WERI-Rb-1 (cell line): ENCODE data around the gene HSF2.

Experiments used
- DNase-seq: peaks from one replicate; pipeline ENCODE4 v3.0.0-alpha.2; 2020
- H3K27ac ChIP-seq: fragments of 250-450 bp; sonication (Bioruptor Pico); 2 replicates; pipeline ENCODE4 v1.5.1; 2020; ENCODE audit warnings: mild to moderate bottlenecking, moderate library complexity
- H3K27me3 ChIP-seq: fragments of 250-450 bp; sonication (Bioruptor Pico); 2 replicates; pipeline ENCODE4 v1.5.1; 2021; ENCODE audit warnings: mild to moderate bottlenecking, low read depth, moderate library complexity; ENCODE audit not compliant: insufficient read depth, severe bottlenecking
- H3K36me3 ChIP-seq: fragments of 250-450 bp; sonication (Bioruptor Pico); 2 replicates; pipeline ENCODE4 v1.5.1; 2020; ENCODE audit warnings: mild to moderate bottlenecking, moderate library complexity
- H3K4me3 ChIP-seq: 2 replicates; pipeline ENCODE4 v1.5.1; 2011; ENCODE audit warnings: low read depth, mild to moderate bottlenecking, control low read depth, low read length
- H3K9me3 ChIP-seq: fragments of 250-450 bp; sonication (Bioruptor Pico); 2 replicates; pipeline ENCODE4 v1.5.1; 2021; ENCODE audit warnings: mild to moderate bottlenecking, moderate library complexity; ENCODE audit not compliant: severe bottlenecking
- TF ChIP-seq, protein P1 (sequence below): IDR thresholded peaks from 2 replicates; pipeline ENCODE4 v1.5.1; 2011; ENCODE audit warnings: low read depth, mild to moderate bottlenecking, control low read depth, inconsistent platforms, low read length

Gene HSF2

DNA sequence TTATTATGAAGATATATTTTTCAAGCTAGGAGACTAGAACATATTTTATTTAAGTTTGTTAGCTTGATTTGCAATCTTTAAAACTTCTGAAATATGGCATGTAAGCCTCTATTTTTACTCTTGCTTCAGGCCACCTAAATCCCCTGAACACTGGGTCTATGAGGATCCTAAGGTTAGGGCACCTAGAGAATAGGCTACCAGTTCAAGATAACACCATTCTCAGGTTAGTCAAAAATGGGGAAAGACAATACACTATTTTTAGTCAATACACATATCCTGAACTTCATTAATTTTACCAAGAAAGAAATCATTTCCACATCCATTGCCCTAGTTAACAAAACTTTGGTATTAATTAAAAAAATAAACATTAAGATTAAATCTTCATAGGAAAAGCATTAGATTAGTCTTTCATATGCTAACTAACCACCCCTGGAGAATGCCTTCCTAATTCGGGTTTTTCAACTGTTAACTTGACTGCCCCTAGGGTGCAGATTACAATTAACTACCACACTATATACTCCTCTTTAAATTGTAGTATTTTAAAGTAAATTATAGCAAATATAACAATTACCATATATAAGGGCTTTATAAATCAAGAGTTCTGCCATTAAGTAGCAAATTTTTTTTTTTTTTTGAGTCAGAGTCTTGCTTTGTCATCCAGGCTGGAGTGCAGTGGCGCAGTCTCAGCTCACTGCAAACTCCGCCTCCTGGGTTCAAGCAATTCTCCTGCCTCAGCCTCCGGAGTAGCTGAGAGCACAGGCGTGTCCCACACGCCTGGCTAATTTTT lies 6.7 kb upstream of the HSF2 start:
- Histone ChIP-seq H3K27ac (no peak overlapping the region), H3K27me3 (no peaks in the 10 kb centered on the region), H3K9me3 (no peaks in the 10 kb centered on the region), H3K36me3 (no peaks in the 10 kb centered on the region), H3K4me3 (no peak overlapping the region)
- TF ChIP-seq, protein P1, sequence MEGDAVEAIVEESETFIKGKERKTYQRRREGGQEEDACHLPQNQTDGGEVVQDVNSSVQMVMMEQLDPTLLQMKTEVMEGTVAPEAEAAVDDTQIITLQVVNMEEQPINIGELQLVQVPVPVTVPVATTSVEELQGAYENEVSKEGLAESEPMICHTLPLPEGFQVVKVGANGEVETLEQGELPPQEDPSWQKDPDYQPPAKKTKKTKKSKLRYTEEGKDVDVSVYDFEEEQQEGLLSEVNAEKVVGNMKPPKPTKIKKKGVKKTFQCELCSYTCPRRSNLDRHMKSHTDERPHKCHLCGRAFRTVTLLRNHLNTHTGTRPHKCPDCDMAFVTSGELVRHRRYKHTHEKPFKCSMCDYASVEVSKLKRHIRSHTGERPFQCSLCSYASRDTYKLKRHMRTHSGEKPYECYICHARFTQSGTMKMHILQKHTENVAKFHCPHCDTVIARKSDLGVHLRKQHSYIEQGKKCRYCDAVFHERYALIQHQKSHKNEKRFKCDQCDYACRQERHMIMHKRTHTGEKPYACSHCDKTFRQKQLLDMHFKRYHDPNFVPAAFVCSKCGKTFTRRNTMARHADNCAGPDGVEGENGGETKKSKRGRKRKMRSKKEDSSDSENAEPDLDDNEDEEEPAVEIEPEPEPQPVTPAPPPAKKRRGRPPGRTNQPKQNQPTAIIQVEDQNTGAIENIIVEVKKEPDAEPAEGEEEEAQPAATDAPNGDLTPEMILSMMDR, result no peak
- DNase-seq, result no peak

DNA sequence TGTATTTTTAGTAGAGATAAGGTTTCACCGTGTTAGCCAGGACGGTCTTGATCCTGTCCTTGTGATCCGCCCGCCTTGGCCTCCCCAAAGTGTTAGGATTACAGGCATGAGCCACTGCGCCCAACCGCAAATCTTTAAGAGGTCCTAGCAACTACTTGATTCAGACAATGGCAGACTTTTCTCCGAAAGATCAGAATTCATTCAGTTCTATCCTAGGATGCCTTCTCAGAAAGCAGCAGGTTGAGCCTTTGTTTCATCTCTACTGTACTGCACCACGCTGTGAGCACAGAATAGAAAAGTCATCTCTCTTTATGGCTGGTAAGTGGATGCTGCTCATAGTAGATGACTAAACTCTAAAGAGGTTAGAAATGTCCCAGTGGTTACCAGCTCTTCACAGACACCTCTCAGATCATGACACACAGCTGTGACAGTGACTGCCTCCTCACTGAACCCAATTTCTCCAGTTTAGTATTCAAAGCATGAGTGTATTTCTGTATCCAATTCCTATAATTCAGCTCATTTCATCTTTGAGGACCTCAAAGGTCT lies 6.0 kb upstream of the HSF2 start:
- Histone ChIP-seq H3K4me3 (no peak overlapping the region), H3K36me3 (no peaks in the 10 kb centered on the region), H3K27me3 (no peaks in the 10 kb centered on the region), H3K9me3 (no peaks in the 10 kb centered on the region), H3K27ac (no peak overlapping the region)
- no peak for DNase-seq
- TF ChIP-seq, protein P1, result no peak

DNA sequence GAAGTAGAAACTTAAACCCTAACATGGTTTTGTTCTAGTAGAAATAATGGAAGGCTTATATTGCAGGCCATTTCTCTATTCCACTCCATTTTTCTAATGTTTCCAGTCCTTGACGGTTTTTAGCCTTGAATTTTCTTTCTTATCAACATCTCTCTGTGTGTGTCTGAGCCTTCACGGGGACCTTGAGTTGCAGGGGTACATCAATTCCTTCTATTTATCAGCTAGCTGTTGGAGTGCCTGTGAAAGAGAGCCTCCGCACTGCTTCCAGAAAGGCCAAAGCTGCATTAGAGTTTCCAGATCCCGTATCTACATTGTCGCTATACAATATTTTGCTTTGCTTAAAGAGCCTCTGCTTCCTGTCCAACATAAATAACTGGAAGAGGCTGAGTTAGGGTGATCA lies 5.4 kb upstream of the HSF2 start:
- no peaks in the 10 kb centered on the region for H3K36me3 ChIP-seq
- no peaks in the 10 kb centered on the region for H3K9me3 ChIP-seq
- no peak overlapping the region for H3K4me3 ChIP-seq
- H3K27ac ChIP-seq, result no peak overlapping the region
- no peak for DNase-seq
- TF ChIP-seq, protein P1, result no peak
- H3K27me3 ChIP-seq, result no peaks in the 10 kb centered on the region

DNA sequence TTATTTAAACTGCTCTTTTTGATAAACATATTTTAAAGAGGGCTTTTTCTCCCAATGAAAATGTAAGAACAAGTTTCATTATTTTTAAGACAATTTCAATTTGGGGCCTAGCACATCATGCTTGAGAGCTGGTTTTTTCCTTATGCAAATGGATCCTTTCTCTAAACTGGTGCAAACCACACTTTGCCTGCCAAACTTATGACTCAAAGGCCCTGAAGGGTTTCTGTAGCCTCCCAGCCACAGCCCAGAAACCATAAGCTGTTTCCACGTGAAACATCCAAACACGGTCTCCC lies 451 bp upstream of the HSF2 start:
- no peak for DNase-seq
- Histone ChIP-seq H3K36me3 (peaks cover 12% of the 10 kb centered on the region), H3K9me3 (no peaks in the 10 kb centered on the region), H3K27ac (peak overlapping the region; percentile 47), H3K4me3 (peak overlapping the region; percentile 35), H3K27me3 (no peaks in the 10 kb centered on the region)
- TF ChIP-seq, protein P1, result no peak

DNA sequence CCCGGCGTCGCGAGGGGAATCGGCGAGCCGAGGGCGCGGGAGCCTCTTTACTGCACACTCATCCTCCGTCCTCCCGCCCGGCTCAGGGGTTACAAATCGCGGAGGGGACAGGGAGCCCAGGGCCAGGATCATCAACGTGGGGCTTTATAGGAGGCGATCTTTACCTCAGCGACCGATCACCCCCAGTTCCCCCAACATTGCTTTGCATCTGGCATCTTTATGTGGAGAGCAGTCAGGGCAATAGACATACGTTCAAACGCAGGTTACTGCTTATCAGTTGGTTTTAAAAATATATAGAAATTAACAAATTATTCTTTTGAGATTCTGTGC lies 634 bp downstream of the HSF2 start:
- Histone ChIP-seq H3K27me3 (no peaks in the 10 kb centered on the region), H3K36me3 (peaks cover 12% of the 10 kb centered on the region), H3K9me3 (no peaks in the 10 kb centered on the region), H3K4me3 (peak overlapping the region; percentile 91), H3K27ac (peak overlapping the region; percentile 94)
- DNase-seq, result peak; percentile 21
- TF ChIP-seq, protein P1, result no peak
